HCT116 (cell line): ENCODE data around the gene HECTD2.

Source experiments
- CEBPB ChIP-seq: IDR thresholded peaks from 2 replicates; pipeline ENCODE4 v1.6.1; 2012; ENCODE audit warnings: low read depth
- EZH2 ChIP-seq: fragments of 200-600 bp; sonication (generic); IDR thresholded peaks from 2 replicates; pipeline ENCODE4 v1.6.1; 2017; ENCODE audit warnings: antibody characterized with exemption, mixed run types
- POLR2A ChIP-seq: IDR thresholded peaks from 2 replicates; pipeline ENCODE4 v1.7.0; 2011; ENCODE audit warnings: borderline replicate concordance; ENCODE audit not compliant: insufficient read depth, insufficient read length; ENCODE audit errors: extremely low read depth
- POLR2AphosphoS5 ChIP-seq: IDR thresholded peaks from 2 replicates; pipeline ENCODE4 v1.6.1; 2011; ENCODE audit warnings: mild to moderate bottlenecking, low read depth, low read length, moderate library complexity
- RAD21 ChIP-seq: IDR thresholded peaks from 2 replicates; pipeline ENCODE4 v1.6.1; 2012; ENCODE audit warnings: low read depth, mild to moderate bottlenecking
- SRF ChIP-seq: IDR thresholded peaks from 2 replicates; pipeline ENCODE4 v1.6.1; 2012; ENCODE audit warnings: low read depth
- TF ChIP-seq, protein P1 (sequence below): IDR thresholded peaks from 2 replicates; pipeline ENCODE4 v1.6.1; 2012; ENCODE audit warnings: low read depth
- TF ChIP-seq, protein P2 (sequence below), 3 experiments: fragments of 200-600 bp in 1 of 3; sonication (generic) in 1 of 3; IDR thresholded peaks in 2 of 3; conservative IDR thresholded peaks in 1 of 3; 2 replicates each; pipeline ENCODE4 v1.5.1; 2012 to 2017; ENCODE audit warnings: low read depth in 2 of 3, low read length in 2 of 3, antibody characterized with exemption in 1 of 3, borderline replicate concordance in 1 of 3, control low read depth in 1 of 3, mild to moderate bottlenecking in 1 of 3, mixed read lengths in 1 of 3, mixed run types in 1 of 3, moderate library complexity in 1 of 3; ENCODE audit not compliant: insufficient read depth in 1 of 3
- TF ChIP-seq, protein P3 (sequence below): IDR thresholded peaks from 2 replicates; pipeline ENCODE4 v1.6.1; 2011; ENCODE audit warnings: mild to moderate bottlenecking, low read length, moderate library complexity; ENCODE audit not compliant: insufficient replicate concordance; ENCODE audit errors: extremely low read depth
- TF ChIP-seq, protein P4 (sequence below): IDR thresholded peaks from 2 replicates; pipeline ENCODE4 v1.6.1; 2012

DNA sequence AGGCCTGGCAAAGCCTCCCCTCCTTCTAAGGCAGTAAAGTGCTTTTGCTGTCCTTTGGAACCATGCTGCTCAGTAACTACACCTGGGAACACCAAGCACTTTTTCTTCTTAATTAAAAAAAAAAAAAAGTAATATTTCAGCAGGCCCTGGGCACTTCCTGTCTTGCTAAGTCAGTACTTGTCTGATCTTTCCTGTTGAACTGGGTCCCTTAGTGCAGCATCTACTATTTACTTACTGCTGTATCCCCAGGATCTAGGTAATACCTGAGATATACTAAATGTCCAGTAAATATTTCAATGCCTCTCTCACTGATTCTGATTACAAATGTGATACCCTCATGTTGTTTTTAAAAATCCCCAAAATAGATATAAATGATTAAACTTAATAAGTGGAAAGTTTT, 145.3 kb downstream of the HECTD2 start:
- TF ChIP-seq, protein P1, sequence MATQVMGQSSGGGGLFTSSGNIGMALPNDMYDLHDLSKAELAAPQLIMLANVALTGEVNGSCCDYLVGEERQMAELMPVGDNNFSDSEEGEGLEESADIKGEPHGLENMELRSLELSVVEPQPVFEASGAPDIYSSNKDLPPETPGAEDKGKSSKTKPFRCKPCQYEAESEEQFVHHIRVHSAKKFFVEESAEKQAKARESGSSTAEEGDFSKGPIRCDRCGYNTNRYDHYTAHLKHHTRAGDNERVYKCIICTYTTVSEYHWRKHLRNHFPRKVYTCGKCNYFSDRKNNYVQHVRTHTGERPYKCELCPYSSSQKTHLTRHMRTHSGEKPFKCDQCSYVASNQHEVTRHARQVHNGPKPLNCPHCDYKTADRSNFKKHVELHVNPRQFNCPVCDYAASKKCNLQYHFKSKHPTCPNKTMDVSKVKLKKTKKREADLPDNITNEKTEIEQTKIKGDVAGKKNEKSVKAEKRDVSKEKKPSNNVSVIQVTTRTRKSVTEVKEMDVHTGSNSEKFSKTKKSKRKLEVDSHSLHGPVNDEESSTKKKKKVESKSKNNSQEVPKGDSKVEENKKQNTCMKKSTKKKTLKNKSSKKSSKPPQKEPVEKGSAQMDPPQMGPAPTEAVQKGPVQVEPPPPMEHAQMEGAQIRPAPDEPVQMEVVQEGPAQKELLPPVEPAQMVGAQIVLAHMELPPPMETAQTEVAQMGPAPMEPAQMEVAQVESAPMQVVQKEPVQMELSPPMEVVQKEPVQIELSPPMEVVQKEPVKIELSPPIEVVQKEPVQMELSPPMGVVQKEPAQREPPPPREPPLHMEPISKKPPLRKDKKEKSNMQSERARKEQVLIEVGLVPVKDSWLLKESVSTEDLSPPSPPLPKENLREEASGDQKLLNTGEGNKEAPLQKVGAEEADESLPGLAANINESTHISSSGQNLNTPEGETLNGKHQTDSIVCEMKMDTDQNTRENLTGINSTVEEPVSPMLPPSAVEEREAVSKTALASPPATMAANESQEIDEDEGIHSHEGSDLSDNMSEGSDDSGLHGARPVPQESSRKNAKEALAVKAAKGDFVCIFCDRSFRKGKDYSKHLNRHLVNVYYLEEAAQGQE: no peak
- TF ChIP-seq, protein P2, sequence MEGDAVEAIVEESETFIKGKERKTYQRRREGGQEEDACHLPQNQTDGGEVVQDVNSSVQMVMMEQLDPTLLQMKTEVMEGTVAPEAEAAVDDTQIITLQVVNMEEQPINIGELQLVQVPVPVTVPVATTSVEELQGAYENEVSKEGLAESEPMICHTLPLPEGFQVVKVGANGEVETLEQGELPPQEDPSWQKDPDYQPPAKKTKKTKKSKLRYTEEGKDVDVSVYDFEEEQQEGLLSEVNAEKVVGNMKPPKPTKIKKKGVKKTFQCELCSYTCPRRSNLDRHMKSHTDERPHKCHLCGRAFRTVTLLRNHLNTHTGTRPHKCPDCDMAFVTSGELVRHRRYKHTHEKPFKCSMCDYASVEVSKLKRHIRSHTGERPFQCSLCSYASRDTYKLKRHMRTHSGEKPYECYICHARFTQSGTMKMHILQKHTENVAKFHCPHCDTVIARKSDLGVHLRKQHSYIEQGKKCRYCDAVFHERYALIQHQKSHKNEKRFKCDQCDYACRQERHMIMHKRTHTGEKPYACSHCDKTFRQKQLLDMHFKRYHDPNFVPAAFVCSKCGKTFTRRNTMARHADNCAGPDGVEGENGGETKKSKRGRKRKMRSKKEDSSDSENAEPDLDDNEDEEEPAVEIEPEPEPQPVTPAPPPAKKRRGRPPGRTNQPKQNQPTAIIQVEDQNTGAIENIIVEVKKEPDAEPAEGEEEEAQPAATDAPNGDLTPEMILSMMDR (IDR thresholded peaks at IDR 0.05 in 2 of 3, conservative IDR thresholded peaks at IDR 0.05 in 1 of 3; ENCODE audit: borderline replicate concordance in 1 of 3, insufficient read depth in 1 of 3, low read depth in 2 of 3, low read length in 2 of 3): no peak
- TF ChIP-seq POLR2A (no peak), POLR2AphosphoS5 (no peak), CEBPB (no peak), RAD21 (no peak), EZH2 (no peak), SRF (no peak)
- TF ChIP-seq, protein P3, sequence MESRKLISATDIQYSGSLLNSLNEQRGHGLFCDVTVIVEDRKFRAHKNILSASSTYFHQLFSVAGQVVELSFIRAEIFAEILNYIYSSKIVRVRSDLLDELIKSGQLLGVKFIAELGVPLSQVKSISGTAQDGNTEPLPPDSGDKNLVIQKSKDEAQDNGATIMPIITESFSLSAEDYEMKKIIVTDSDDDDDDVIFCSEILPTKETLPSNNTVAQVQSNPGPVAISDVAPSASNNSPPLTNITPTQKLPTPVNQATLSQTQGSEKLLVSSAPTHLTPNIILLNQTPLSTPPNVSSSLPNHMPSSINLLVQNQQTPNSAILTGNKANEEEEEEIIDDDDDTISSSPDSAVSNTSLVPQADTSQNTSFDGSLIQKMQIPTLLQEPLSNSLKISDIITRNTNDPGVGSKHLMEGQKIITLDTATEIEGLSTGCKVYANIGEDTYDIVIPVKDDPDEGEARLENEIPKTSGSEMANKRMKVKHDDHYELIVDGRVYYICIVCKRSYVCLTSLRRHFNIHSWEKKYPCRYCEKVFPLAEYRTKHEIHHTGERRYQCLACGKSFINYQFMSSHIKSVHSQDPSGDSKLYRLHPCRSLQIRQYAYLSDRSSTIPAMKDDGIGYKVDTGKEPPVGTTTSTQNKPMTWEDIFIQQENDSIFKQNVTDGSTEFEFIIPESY: no peak
- TF ChIP-seq, protein P4, sequence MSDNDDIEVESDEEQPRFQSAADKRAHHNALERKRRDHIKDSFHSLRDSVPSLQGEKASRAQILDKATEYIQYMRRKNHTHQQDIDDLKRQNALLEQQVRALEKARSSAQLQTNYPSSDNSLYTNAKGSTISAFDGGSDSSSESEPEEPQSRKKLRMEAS: no peak
